Transverse colon (tissue), 4 donors: ENCODE data around the gene MPPED1.

Experiments used
- POLR2AphosphoS5 ChIP-seq, 3 donors: sonication (generic); formaldehyde crosslinking; IDR thresholded peaks; one replicate each; pipeline ENCODE4 v1.6.1; 2016; ENCODE audit warnings: antibody characterized with exemption in 3 of 3
- TF ChIP-seq, protein P1 (sequence below), 5 experiments: fragments of 200-600 bp in 3 of 5; fragments of 450-650 bp in 2 of 5; sonication (generic) in 3 of 5; IDR thresholded peaks; 1 replicate in 2 of 5; 2 replicates in 3 of 5; pipeline ENCODE4 v1.5.1; 2016 to 2017; ENCODE audit warnings: antibody characterized with exemption in 5 of 5, inconsistent platforms in 3 of 5, mild to moderate bottlenecking in 2 of 5, moderate library complexity in 1 of 5

DNA sequence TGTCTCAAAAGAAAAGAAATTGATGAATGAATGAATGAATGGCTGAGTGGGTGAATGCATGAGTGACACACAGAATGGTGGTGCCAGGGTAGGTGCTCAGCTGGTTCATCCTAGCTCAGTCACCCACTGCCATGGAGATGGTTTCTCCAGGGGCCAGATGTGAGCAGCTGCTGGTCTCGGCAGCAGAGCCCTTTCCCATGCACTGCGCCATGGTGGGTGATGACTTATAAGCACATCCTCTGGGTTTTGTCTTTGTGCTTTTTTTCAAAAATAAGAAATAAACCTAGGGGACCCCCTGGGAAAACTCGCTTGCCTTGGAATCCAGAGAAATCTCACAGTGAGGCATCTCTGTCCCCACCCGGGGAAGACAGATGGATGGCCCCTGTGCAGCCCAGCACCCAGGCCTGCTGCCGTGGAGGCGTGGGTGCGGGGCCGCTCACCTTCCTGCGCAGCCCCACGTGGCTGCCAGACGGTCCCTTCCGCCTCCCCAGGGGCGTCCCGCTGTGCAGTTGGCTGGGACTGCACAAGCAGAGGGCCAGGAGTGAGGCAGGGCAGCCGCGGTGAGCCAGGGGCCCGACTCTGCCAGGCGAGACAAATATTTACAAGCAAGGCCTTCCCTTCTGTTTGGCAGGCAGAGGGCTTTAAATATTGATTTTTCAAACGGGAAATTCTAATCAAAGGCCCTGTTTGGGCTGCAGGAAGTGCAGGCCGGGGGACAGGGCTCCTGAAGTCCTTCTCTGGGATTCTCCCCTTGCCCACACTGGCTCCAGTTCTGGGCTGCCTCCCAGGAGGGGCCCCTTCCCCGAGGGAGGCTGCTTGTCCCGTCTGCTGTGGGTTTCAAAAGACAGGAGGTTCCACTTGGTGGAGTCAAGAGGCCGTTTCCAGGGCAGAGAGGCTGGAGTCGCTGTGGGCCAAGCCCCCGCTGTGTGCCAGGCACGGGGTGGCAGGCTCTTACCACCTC is 24.3 kb downstream of the MPPED1 start:
- no peak for TF ChIP-seq POLR2AphosphoS5 (IDR thresholded peaks at IDR 0.05)
- TF ChIP-seq, protein P1, sequence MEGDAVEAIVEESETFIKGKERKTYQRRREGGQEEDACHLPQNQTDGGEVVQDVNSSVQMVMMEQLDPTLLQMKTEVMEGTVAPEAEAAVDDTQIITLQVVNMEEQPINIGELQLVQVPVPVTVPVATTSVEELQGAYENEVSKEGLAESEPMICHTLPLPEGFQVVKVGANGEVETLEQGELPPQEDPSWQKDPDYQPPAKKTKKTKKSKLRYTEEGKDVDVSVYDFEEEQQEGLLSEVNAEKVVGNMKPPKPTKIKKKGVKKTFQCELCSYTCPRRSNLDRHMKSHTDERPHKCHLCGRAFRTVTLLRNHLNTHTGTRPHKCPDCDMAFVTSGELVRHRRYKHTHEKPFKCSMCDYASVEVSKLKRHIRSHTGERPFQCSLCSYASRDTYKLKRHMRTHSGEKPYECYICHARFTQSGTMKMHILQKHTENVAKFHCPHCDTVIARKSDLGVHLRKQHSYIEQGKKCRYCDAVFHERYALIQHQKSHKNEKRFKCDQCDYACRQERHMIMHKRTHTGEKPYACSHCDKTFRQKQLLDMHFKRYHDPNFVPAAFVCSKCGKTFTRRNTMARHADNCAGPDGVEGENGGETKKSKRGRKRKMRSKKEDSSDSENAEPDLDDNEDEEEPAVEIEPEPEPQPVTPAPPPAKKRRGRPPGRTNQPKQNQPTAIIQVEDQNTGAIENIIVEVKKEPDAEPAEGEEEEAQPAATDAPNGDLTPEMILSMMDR (IDR thresholded peaks at IDR 0.05) = no peak
